D721Med (cell line): ENCODE measurements around the gene RFNG.

Source experiments
- DNase-seq: peaks from one replicate; pipeline ENCODE4 v3.0.0; 2011; ENCODE audit warnings: low spot score; ENCODE audit not compliant: insufficient read length
- FAIRE-seq: peaks from 2 replicates; lab custom pipeline; 2011; peaks lifted over from hg19 to GRCh38; lab: Jason Lieb, UNC
- TF ChIP-seq, protein P1 (sequence below): IDR thresholded peaks from 2 replicates; pipeline ENCODE4 v1.5.1; 2012; ENCODE audit warnings: mild to moderate bottlenecking, control low read depth; ENCODE audit not compliant: insufficient read depth; ENCODE audit errors: missing control alignments

RFNG gene

DNA sequence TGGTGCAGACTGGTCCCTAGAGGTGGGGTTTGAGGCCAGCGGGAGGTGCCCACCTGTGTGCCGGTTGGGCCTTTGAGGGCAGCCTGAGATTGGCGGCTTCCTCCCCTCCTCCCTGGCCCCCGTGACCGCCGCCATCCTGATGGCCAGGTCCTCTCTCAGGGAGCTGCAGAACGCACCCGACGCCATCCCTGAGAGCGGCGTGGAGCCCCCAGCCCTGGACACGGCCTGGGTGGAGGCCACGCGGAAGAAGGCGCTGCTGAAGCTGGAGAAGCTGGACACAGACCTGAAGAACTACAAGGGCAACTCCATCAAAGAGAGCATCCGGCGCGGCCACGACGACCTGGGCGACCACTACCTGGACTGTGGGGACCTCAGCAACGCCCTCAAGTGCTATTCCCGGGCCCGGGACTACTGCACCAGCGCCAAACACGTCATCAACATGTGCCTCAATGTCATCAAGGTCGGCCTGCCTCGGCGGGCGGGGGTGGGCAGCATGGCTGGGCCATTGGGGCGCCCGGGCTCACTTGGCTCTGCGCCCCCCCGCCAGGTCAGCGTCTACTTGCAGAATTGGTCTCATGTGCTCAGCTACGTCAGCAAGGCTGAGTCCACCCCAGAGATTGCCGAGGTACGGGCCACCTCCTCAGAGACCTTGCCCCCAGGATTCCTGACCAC lies 2.9 kb upstream of the RFNG start:
- no peak for DNase-seq
- TF ChIP-seq, protein P1, sequence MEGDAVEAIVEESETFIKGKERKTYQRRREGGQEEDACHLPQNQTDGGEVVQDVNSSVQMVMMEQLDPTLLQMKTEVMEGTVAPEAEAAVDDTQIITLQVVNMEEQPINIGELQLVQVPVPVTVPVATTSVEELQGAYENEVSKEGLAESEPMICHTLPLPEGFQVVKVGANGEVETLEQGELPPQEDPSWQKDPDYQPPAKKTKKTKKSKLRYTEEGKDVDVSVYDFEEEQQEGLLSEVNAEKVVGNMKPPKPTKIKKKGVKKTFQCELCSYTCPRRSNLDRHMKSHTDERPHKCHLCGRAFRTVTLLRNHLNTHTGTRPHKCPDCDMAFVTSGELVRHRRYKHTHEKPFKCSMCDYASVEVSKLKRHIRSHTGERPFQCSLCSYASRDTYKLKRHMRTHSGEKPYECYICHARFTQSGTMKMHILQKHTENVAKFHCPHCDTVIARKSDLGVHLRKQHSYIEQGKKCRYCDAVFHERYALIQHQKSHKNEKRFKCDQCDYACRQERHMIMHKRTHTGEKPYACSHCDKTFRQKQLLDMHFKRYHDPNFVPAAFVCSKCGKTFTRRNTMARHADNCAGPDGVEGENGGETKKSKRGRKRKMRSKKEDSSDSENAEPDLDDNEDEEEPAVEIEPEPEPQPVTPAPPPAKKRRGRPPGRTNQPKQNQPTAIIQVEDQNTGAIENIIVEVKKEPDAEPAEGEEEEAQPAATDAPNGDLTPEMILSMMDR, result no peak
- FAIRE-seq, result no peak

DNA sequence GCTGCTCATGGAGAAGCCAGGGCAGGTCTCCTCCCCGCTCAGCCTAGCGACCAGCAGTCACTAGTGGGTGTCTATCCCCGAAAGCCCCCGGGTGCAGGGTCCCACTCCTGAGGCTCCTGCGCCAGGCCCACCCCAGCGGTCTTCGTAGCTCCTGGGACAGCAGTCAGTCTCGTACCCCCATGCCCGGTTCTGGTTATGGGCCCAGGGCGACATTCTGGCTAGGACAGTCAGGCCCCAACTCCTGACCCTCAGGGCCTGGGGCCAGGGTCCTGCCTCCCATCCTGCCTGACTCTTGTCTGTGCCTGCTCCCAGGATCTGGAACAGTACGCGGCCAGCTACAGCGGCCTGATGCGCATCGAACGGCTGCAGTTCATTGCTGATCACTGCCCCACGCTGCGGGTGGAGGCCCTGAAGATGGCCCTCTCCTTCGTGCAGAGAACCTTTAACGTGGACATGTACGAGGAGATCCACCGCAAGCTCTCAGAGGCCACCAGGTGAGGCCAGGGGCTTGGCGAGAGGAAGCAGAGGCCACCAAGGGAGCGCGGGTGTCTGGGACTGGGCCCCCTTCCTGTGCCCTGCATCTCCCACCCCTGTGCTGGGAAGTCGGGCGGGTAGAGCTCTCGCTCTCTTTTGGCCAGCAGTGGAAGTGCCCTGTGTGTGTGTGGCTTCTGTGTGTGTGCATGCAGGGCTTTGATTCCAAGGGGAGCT lies 2.1 kb upstream of the RFNG start:
- DNase-seq (no peak), FAIRE-seq (no peak)

DNA sequence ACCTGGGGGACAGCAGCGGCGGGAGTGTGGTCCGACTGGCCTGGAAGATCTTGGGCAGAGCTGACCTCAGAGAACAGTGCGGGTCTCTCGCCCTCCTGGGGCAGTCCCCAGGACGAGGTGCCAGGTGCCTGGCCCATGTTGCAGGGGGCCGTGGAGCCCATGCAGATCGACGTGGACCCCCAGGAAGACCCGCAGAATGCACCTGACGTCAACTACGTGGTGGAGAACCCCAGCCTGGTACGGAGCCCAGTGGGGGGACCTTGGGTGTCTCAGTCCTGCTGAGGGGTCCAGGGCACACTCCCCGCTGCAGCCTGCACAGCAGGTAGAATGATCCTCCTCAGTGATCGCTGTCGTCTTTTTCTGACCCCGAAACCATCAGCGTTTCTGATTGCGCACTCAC lies 1.5 kb upstream of the RFNG start:
- DNase-seq, result no peak
- TF ChIP-seq, protein P1, result no peak
- FAIRE-seq, result no peak

More for the DNA sequence above, 2.1 kb upstream of the RFNG start:
- TF ChIP-seq, protein P1, result no peak

DNA sequence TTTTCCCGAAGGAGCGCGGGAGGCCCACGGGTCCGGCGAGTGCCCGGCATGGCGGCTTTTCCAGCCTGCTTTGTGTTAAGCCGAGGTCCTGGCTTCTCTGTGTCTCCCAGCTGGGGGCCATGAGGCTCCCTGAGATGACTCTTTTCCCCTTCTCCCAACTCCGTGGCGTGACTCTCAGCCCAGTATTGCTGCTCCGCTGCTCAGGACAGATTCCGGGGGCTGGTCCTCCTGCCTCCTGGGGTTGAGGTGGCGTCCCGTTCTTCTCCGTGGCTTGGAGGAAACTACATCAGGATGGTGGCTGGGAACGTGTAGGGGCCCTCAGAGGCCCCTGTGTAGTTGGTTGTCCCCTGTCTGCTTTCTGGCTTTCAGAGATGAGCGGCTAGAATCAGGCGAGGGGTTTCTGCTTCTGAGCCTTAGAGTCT lies 1.0 kb upstream of the RFNG start:
- TF ChIP-seq, protein P1, result no peak
- no peak for DNase-seq
- FAIRE-seq, result no peak

DNA sequence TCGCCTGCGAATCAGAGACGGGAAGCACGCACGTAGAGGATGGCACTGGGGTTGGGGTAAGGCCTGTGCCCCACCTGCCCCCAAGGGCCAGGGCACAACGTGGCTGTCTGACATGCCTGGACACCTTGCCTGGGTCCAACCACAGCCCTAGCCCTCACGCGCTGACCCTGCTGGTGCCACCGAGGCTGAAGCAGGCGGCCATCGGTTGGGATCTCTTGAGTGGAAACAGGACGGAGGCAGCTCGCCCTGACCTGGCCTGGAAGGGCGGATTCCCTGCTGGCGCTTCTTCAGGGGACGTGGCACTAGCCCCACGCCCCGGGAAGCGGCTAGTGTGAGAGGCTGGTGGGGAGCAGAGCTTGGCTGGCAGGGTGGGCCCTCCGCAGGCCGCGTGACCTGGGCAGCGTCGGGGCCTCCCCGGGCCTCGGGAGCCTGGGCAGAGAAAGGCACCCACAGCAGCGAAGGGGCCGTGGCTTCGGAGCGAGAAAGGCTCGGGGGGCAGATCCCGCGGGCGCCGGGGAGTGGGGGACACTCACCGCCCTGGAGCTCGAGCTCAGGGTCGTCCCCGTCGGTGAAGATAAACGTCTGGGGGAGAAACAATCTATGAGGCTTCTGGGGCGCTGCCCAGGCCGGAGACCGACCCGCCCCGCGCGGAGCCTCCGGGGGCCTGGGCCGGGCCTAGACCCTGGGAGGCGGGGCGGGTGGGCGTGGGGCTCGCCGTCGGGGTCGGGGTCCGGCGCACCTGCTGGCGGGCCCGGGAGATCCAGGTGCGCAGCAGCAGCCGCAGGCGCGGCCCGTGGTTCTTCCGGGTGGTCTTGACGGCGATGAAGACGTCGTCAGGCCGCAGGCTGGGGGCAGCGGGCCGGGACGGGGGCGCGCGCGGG lies 610 bp downstream of the RFNG start:
- TF ChIP-seq, protein P1, result no peak
- FAIRE-seq (no peak), DNase-seq (no peak)

DNA sequence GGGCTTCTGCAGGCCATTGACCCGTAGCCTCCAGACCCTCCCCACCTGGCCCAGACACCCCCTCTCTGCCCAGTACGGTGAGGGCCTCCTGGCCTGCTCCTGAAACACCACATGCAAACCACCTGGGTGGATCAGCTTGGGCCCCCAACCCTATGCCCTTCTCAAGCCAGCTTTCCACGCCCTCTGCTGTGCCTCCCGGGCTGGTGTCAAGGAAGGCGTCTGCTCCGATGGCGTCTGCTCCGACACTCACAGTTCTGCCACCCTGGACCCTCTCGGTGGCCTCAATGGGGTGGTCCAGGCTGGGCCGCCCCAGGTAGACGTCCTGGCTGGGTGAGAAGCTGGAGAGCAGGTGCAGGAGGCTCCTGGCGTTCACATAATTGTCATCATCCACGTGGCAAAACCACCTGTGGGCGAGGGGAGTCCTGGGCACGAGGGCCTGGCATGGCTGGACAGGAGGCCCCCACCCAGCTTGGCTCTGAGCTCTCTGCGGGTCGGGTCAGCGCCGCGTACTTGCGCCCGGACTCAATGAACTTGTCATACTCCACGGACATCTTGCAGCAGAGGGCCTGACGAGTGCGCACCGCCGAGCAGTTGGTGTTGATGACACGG lies 1.4 kb downstream of the RFNG start:
- FAIRE-seq (no peak), DNase-seq (no peak)
- TF ChIP-seq, protein P1, result no peak
